Small intestine (tissue), 7 donors: ENCODE measurements around the gene CLPTM1. TPM values are rescaled to one million over a fixed set of nuclear protein-coding genes. Genes with fewer than 3 reads are reported as not detected.

Experiments
- DNase-seq, 2 donors: peaks; one replicate each; pipeline versions ENCODE4 v3.0.0 to v3.0.0-alpha.2; 2013
- FAIRE-seq: peaks from 2 replicates; lab custom pipeline; 2012; peaks lifted over from hg19 to GRCh38; lab: Jason Lieb, UNC
- H3K27ac ChIP-seq, 3 donors: one replicate each; pipeline ENCODE4 v1.5.1; 2013; ENCODE audit warnings: low read length in 2 of 3, mild to moderate bottlenecking in 2 of 3, control low read depth in 1 of 3, inconsistent platforms in 1 of 3, low read depth in 1 of 3, moderate library complexity in 1 of 3
- H3K27me3 ChIP-seq, 3 donors: one replicate each; pipeline ENCODE4 v1.6.1; 2013; ENCODE audit warnings: low read length in 3 of 3, inconsistent platforms in 1 of 3; ENCODE audit not compliant: control insufficient read depth in 3 of 3, insufficient read depth in 3 of 3
- H3K36me3 ChIP-seq, 3 donors: one replicate each; pipeline ENCODE4 v1.6.1; 2013; ENCODE audit warnings: low read length in 3 of 3, inconsistent platforms in 1 of 3, low read depth in 1 of 3, mild to moderate bottlenecking in 1 of 3, moderate library complexity in 1 of 3; ENCODE audit not compliant: control insufficient read depth in 3 of 3, insufficient read depth in 2 of 3
- H3K4me1 ChIP-seq, 3 donors: one replicate each; pipeline ENCODE4 v1.6.1; 2013; ENCODE audit warnings: low read length in 2 of 3, inconsistent platforms in 1 of 3, low read depth in 1 of 3, mild to moderate bottlenecking in 1 of 3, moderate library complexity in 1 of 3; ENCODE audit not compliant: control insufficient read depth in 3 of 3, insufficient read depth in 2 of 3
- H3K4me3 ChIP-seq, 3 donors: one replicate each; pipeline ENCODE4 v1.5.1; 2013; ENCODE audit warnings: low read length in 3 of 3, control low read depth in 1 of 3, inconsistent platforms in 1 of 3, low read depth in 1 of 3, mild to moderate bottlenecking in 1 of 3, moderate library complexity in 1 of 3
- H3K9me3 ChIP-seq, 2 donors: one replicate each; pipeline ENCODE4 v1.6.1; 2013; ENCODE audit warnings: low read depth in 1 of 2, low read length in 1 of 2; ENCODE audit not compliant: control insufficient read depth in 2 of 2, insufficient read depth in 1 of 2
- WGBS, 3 donors: extraction: QIAGEN DNeasy Blood & Tissue Kit; methylation state at CpG; one replicate each; pipeline ENCODE4 v1.1.7; 2013; 5-methylcytosine and 5-hydroxymethylcytosine counted together
- polyA plus RNA-seq, 4 donors: library from polyadenylated mRNA; stranded (reverse) in 3 of 4; unstranded in 1 of 4; fragments of 200-250 nt in 3 of 4; fragments of 120-200 nt in 1 of 4; gene quantifications; one replicate each; pipeline versions ENCODE4 v1.2.1 to v1.2.3, GENCODE V29; 2013
- donor health status: healthy with polysubstance abuse.
- donor health status: control.
- donor health status: control.
- donor health status: Bipolar disorder and iron deficiency.
- donor health status: healthy.

CLPTM1 gene
- polyA plus RNA-seq, 4 donors, result 63.0 to 101 (median 80.9) TPM

- no peak for DNase-seq
- no peaks in the 10 kb centered on the region for H3K9me3 ChIP-seq
- WGBS, 3 donors, result 83 to 92% (median 90%) methylated on average over 4 to 5 of the region's 5 CpGs
- H3K36me3 ChIP-seq, result peaks cover 0 to 37% (median 2%) of the 10 kb centered on the region in 3 donors
- no peak overlapping the region for H3K27ac ChIP-seq
- FAIRE-seq, result no peak
- no peaks in the 10 kb centered on the region for H3K27me3 ChIP-seq
- no peak overlapping the region for H3K4me3 ChIP-seq
- H3K4me1 ChIP-seq, result peaks cover 0 to 25% (median 3%) of the 10 kb centered on the region in 3 donors
Measured at GRCh38 chr19:44948763-44949374, 6.3 kb upstream of the CLPTM1 start.

DNA sequence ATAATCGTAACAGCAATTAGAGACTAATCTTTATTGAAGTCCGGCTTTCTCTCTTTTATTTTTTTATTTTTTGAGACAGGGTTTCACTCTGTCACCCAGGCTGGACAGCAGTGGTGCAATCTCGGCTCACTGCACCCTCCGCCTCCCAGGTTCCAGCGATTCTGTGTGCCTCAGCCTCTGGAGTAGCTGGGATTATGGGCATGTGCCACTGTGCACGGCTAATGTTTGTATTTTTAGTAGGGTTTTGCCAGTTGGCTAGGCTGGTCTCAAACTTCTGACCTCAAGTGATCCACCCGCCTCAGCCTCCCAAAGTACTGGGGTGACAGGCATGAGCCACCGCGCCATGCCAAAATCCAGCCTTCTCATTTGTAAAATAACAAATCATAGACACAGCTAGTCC, 5.6 kb upstream of the CLPTM1 start:
- Histone ChIP-seq H3K27ac (no peak overlapping the region), H3K4me1 (peaks cover 0 to 26% (median 3%) of the 10 kb centered on the region in 3 donors), H3K4me3 (no peak overlapping the region), H3K27me3 (no peaks in the 10 kb centered on the region), H3K9me3 (no peaks in the 10 kb centered on the region), H3K36me3 (peaks cover 0 to 37% (median 2%) of the 10 kb centered on the region in 3 donors)
- DNase-seq (no peak), FAIRE-seq (no peak)
- 79 to 92% (median 91%) methylated on average over 9 of the region's 9 CpGs for WGBS, 3 donors

- DNase-seq, result peak; percentile 78 to 81
- peaks cover 2 to 25% (median 4%) of the 10 kb centered on the region in 3 donors for H3K4me1 ChIP-seq
- H3K27ac ChIP-seq, result no peak overlapping the region
- FAIRE-seq, result no peak
- H3K27me3 ChIP-seq, result no peaks in the 10 kb centered on the region
- no peak overlapping the region for H3K4me3 ChIP-seq
- no peaks in the 10 kb centered on the region for H3K9me3 ChIP-seq
- H3K36me3 ChIP-seq, result peaks cover 0 to 37% (median 2%) of the 10 kb centered on the region in 3 donors
- 48 to 53% (median 50%) methylated on average over 13 of the region's 13 CpGs for whole genome bisulfite sequencing, 3 donors
Measured at GRCh38 chr19:44951179-44952159, 3.7 kb upstream of the CLPTM1 start.

DNA sequence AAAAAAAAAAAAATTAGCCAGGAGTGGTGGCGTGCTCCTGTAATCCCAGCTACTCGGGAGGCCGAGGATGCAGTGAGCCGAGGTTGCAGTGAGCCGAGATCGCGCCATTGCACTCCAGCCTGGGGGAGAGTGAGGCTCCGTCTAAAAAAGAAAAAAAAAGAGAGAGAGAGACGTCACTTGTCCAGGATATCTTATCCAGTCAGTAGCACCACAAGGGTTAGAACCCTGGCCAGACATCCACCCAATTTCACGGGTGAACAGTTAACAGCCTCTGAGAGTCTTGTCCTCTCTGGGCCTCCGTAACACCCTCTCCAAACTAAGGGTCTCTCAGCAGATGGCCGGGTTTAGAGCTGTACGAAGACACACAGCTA, 917 bp upstream of the CLPTM1 start:
- DNase-seq (no peak), FAIRE-seq (no peak)
- Histone ChIP-seq H3K9me3 (no peaks in the 10 kb centered on the region), H3K4me3 (peak overlapping the region; percentile 86 to 95 (median 92)), H3K4me1 (peaks cover 6 to 27% (median 7%) of the 10 kb centered on the region in 3 donors), H3K36me3 (peaks cover 0 to 29% (median 2%) of the 10 kb centered on the region in 3 donors), H3K27me3 (no peaks in the 10 kb centered on the region), H3K27ac (peak overlapping the region; percentile 88 to 97 (median 96))
- 22 to 33% (median 24%) methylated on average over 12 to 13 of the region's 13 CpGs for WGBS, 3 donors

GRCh38 chr19:44955505-44956439, 592 bp downstream of the CLPTM1 start:
- no peaks in the 10 kb centered on the region for H3K27me3 ChIP-seq
- peak overlapping the region; percentile 65 to 95 (median 92) for H3K4me3 ChIP-seq
- peak in 1 of 2 donors; percentile 21 for DNase-seq
- H3K9me3 ChIP-seq, result no peaks in the 10 kb centered on the region
- H3K27ac ChIP-seq, result peak overlapping the region; percentile 28 to 65 (median 28)
- H3K4me1 ChIP-seq, result peaks cover 6 to 27% (median 7%) of the 10 kb centered on the region in 3 donors
- peaks cover 0 to 29% (median 8%) of the 10 kb centered on the region in 3 donors for H3K36me3 ChIP-seq
- no peak for FAIRE-seq
- WGBS, 3 donors, result 1 to 3% (median 2%) methylated on average over 37 to 40 of the region's 40 CpGs

GRCh38 chr19:44957526-44957925, 2.3 kb downstream of the CLPTM1 start:
- DNase-seq, result no peak
- Histone ChIP-seq H3K36me3 (peaks cover 3 to 36% (median 9%) of the 10 kb centered on the region in 3 donors), H3K4me3 (no peak overlapping the region), H3K9me3 (no peaks in the 10 kb centered on the region), H3K27ac (no peak overlapping the region), H3K27me3 (no peaks in the 10 kb centered on the region), H3K4me1 (peaks cover 6 to 22% (median 7%) of the 10 kb centered on the region in 3 donors)
- 74 to 84% (median 80%) methylated on average over 7 of the region's 7 CpGs for WGBS, 3 donors
- no peak for FAIRE-seq

GRCh38 chr19:44958090-44958489, 2.9 kb downstream of the CLPTM1 start:
- Histone ChIP-seq H3K27ac (no peak overlapping the region), H3K9me3 (no peaks in the 10 kb centered on the region), H3K27me3 (no peaks in the 10 kb centered on the region), H3K4me3 (no peak overlapping the region), H3K36me3 (peaks cover 3 to 42% (median 9%) of the 10 kb centered on the region in 3 donors), H3K4me1 (peaks cover 6 to 22% (median 7%) of the 10 kb centered on the region in 3 donors)
- FAIRE-seq (no peak), DNase-seq (no peak)
- 79 to 86% (median 84%) methylated on average over 9 of the region's 9 CpGs for WGBS, 3 donors
